H9 (cell line): ENCODE results near the gene ATP6AP1. TPM values are rescaled to one million over a fixed set of nuclear protein-coding genes. Genes with fewer than 3 reads are reported as not detected.

Source experiments
- DNase-seq: peaks from one replicate; pipeline ENCODE4 v3.0.0-alpha.2; 2017
- H2AFZ ChIP-seq: one replicate; pipeline ENCODE4 v1.6.1; 2013; ENCODE audit warnings: mild to moderate bottlenecking, low read length, control low read depth, moderate library complexity
- H2AK5ac ChIP-seq: 2 replicates; pipeline ENCODE4 v1.6.1; 2013; ENCODE audit warnings: low read length, control low read depth, mixed read lengths; ENCODE audit not compliant: insufficient read length
- H2BK120ac ChIP-seq: one replicate; pipeline ENCODE4 v1.6.1; 2013; ENCODE audit warnings: low read depth, mild to moderate bottlenecking, low read length, control low read depth, inconsistent platforms; ENCODE audit not compliant: poor library complexity, severe bottlenecking
- H2BK12ac ChIP-seq: 2 replicates; pipeline ENCODE4 v1.6.1; 2013; ENCODE audit warnings: low read length, control low read depth, mixed read lengths, low read depth; ENCODE audit not compliant: insufficient read length
- H2BK15ac ChIP-seq: 2 replicates; pipeline ENCODE4 v1.6.1; 2013; ENCODE audit warnings: low read depth, low read length, control low read depth
- H2BK20ac ChIP-seq: one replicate; pipeline ENCODE4 v1.6.1; 2013; ENCODE audit warnings: low read depth, mild to moderate bottlenecking, low read length, control low read depth, inconsistent platforms; ENCODE audit not compliant: poor library complexity, severe bottlenecking
- H2BK5ac ChIP-seq: 2 replicates; pipeline ENCODE4 v1.6.1; 2013; ENCODE audit warnings: low read length, control low read depth, mixed read lengths; ENCODE audit not compliant: insufficient read length
- H3K14ac ChIP-seq: 2 replicates; pipeline ENCODE4 v1.6.1; 2013; ENCODE audit warnings: low read length, control low read depth; ENCODE audit not compliant: insufficient read depth
- H3K18ac ChIP-seq: 2 replicates; pipeline ENCODE4 v1.6.1; 2013; ENCODE audit warnings: low read depth, mild to moderate bottlenecking, mixed read lengths, low read length, control low read depth; ENCODE audit not compliant: insufficient read length
- H3K23ac ChIP-seq: 2 replicates; pipeline ENCODE4 v1.6.1; 2013; ENCODE audit warnings: low read length, control low read depth, mixed read lengths, low read depth; ENCODE audit not compliant: insufficient read length
- H3K23me2 ChIP-seq: 2 replicates; pipeline ENCODE4 v1.6.1; 2013; ENCODE audit warnings: low read depth, mild to moderate bottlenecking, mixed read lengths, low read length, control low read depth; ENCODE audit not compliant: insufficient read length, poor library complexity, severe bottlenecking
- H3K27ac ChIP-seq: 2 replicates; pipeline ENCODE4 v1.5.1; 2013; ENCODE audit warnings: low read length, control low read depth, mixed read lengths, low read depth; ENCODE audit not compliant: insufficient read length
- H3K27me3 ChIP-seq: 2 replicates; pipeline ENCODE4 v1.6.1; 2013; ENCODE audit warnings: low read length, control low read depth, inconsistent platforms; ENCODE audit not compliant: insufficient read depth
- H3K4ac ChIP-seq: 2 replicates; pipeline ENCODE4 v1.6.1; 2013; ENCODE audit warnings: low read depth, mild to moderate bottlenecking, control low read depth, inconsistent platforms, low read length, moderate library complexity
- H3K4me1 ChIP-seq: 2 replicates; pipeline ENCODE4 v1.6.1; 2013; ENCODE audit warnings: low read length, control low read depth, inconsistent platforms; ENCODE audit not compliant: insufficient read depth
- H3K4me2 ChIP-seq: 2 replicates; pipeline ENCODE4 v1.6.1; 2013; ENCODE audit warnings: low read length, control low read depth, mixed read lengths; ENCODE audit not compliant: insufficient read length, insufficient read depth
- H3K56ac ChIP-seq: 2 replicates; pipeline ENCODE4 v1.6.1; 2013; ENCODE audit warnings: low read depth, mild to moderate bottlenecking, mixed read lengths, low read length, control low read depth; ENCODE audit not compliant: insufficient read length
- H3K79me1 ChIP-seq: 2 replicates; pipeline ENCODE4 v1.6.1; 2013; ENCODE audit warnings: low read depth, mild to moderate bottlenecking, moderate library complexity, low read length, control low read depth, inconsistent platforms; ENCODE audit not compliant: insufficient read depth, poor library complexity, severe bottlenecking
- H3K79me2 ChIP-seq: 2 replicates; pipeline ENCODE4 v1.6.1; 2013; ENCODE audit warnings: low read length, control low read depth, inconsistent platforms; ENCODE audit not compliant: insufficient read depth
- H3K9ac ChIP-seq: 2 replicates; pipeline ENCODE4 v1.6.1; 2013; ENCODE audit warnings: low read length, control low read depth, mixed read lengths; ENCODE audit not compliant: insufficient read length; ENCODE audit errors: extremely low read depth
- H3K9me3 ChIP-seq: one replicate; pipeline ENCODE4 v1.6.1; 2013; ENCODE audit warnings: low read depth, low read length, inconsistent platforms; ENCODE audit not compliant: control insufficient read depth
- H3T11ph ChIP-seq: one replicate; pipeline ENCODE4 v1.6.1; 2013; ENCODE audit warnings: mild to moderate bottlenecking, low read length, control low read depth, inconsistent platforms
- H4K20me1 ChIP-seq: one replicate; pipeline ENCODE4 v1.6.1; 2013; ENCODE audit not compliant: control insufficient read depth, insufficient read length, insufficient read depth
- H4K5ac ChIP-seq: 2 replicates; pipeline ENCODE4 v1.6.1; 2013; ENCODE audit warnings: low read depth, mild to moderate bottlenecking, mixed read lengths, low read length, control low read depth; ENCODE audit not compliant: insufficient read length
- H4K8ac ChIP-seq: replicated peaks from 2 replicates; pipeline ENCODE4 v1.6.1; 2013; ENCODE audit warnings: low read length, control low read depth, mixed read lengths, low read depth; ENCODE audit not compliant: insufficient read length
- H4K91ac ChIP-seq: 2 replicates; pipeline ENCODE4 v1.6.1; 2013; ENCODE audit warnings: low read depth, mild to moderate bottlenecking, moderate library complexity, mixed read lengths, low read length, control low read depth; ENCODE audit not compliant: insufficient read length
- H3K27ac Mint-ChIP-seq, 3 experiments: 2 replicates in 2 of 3; 3 replicates in 1 of 3; pipeline ENCODE4 v1.8.0; 2020 to 2021; ENCODE audit warnings: mixed read lengths in 3 of 3, mild to moderate bottlenecking in 1 of 3, moderate library complexity in 1 of 3
- H3K27me3 Mint-ChIP-seq: 2 replicates; pipeline ENCODE4 v1.8.0; 2021; ENCODE audit warnings: low read depth, mild to moderate bottlenecking, moderate library complexity, mixed read lengths
- H3K36me3 Mint-ChIP-seq, 3 experiments: 2 replicates in 2 of 3; 3 replicates in 1 of 3; pipeline ENCODE4 v1.8.0; 2020 to 2021; ENCODE audit warnings: low read depth in 3 of 3, mixed read lengths in 3 of 3; ENCODE audit not compliant: insufficient read depth in 1 of 3
- H3K4me1 Mint-ChIP-seq, 2 experiments: 2 replicates each; pipeline ENCODE4 v1.8.0; 2020; ENCODE audit warnings: mixed read lengths in 2 of 2
- H3K4me3 Mint-ChIP-seq, 2 experiments: 2 replicates in 1 of 2; 3 replicates in 1 of 2; pipeline ENCODE4 v1.8.0; 2020 to 2021; ENCODE audit warnings: mild to moderate bottlenecking in 2 of 2, mixed read lengths in 2 of 2, moderate library complexity in 1 of 2
- H3K9me3 Mint-ChIP-seq, 2 experiments: 2 replicates in 1 of 2; 3 replicates in 1 of 2; pipeline ENCODE4 v1.8.0; 2020; ENCODE audit warnings: mild to moderate bottlenecking in 2 of 2, mixed read lengths in 2 of 2, moderate library complexity in 1 of 2
- WGBS: extraction: QIAGEN DNeasy Blood & Tissue Kit; methylation state at CpG from one replicate; pipeline ENCODE4 v1.1.7; 2013; ENCODE audit warnings: missing lambda C conversion rate, low lambda C conversion rate, mixed read lengths; ENCODE audit not compliant: insufficient read length; ENCODE audit errors: extremely low coverage; 5-methylcytosine and 5-hydroxymethylcytosine counted together
- total RNA-seq: library from RNA; stranded (reverse); gene quantifications from 2 replicates; pipeline ENCODE4 v1.2.1, GENCODE V29; 2021
- TF ChIP-seq, protein P1 (sequence below): fragments of 200-600 bp; sonication (generic); conservative IDR thresholded peaks from 3 replicates; pipeline ENCODE4 v1.8.0; 2021; ENCODE audit warnings: antibody characterized with exemption, mild to moderate bottlenecking

The ATP6AP1 gene
- total RNA-seq, 1 experiment from 2014 or later: 45.6 TPM

DNA sequence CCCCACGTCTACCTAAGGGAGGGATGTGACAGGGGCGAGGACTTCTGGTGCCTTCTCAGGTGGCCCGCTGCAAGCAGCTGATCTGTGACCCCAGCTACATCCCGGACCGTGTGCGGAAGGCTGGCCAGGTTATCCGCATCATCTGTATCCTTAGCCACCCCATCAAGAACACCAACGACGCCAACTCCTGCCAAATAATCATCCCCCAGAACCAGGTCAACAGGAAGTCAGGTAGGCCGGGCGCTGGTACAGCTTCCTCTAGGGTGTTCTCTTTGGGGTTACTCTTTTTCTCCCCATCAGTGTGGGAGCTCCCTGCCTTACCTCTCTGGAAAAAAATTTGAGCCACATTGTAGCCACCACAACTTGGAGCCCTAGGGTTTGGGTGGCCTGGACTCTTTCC lies 13.1 kb downstream of the ATP6AP1 start:
- Histone ChIP-seq H2AK5ac (no peak overlapping the region), H3K79me2 (peaks cover 2% of the 10 kb centered on the region; the same call in 1 of the 2 replicates), H4K8ac (no peak overlapping the region), H2BK12ac (no peak overlapping the region), H3K79me1 (no peaks in the 10 kb centered on the region), H3K18ac (no peak overlapping the region), H2BK120ac (no peak overlapping the region), H3K27me3 (no peaks in the 10 kb centered on the region), H3K4me2 (no peak overlapping the region), H3K9me3 (peaks cover 28% of the 10 kb centered on the region), H3K4me1 (no peaks in the 10 kb centered on the region), H3K23me2 (peaks cover 10% of the 10 kb centered on the region), H3K9ac (no peak overlapping the region), H4K5ac (no peak overlapping the region), H4K20me1 (no peaks in the 10 kb centered on the region), H2AFZ (no peak overlapping the region), H3K14ac (no peak overlapping the region), H2BK5ac (no peak overlapping the region), H3K56ac (no peak overlapping the region), H3K27ac (no peak overlapping the region), H3K4ac (no peak overlapping the region), H3K23ac (no peak overlapping the region), H3T11ph (no peak overlapping the region), H2BK15ac (no peak overlapping the region), H4K91ac (no peak overlapping the region), H2BK20ac (no peak overlapping the region)
- peaks cover 56 to 75% of the 10 kb centered on the region in 2 experiments for H3K9me3 Mint-ChIP-seq
- H3K27me3 Mint-ChIP-seq: no peaks in the 10 kb centered on the region; the same call in 1 of the 2 replicates
- H3K36me3 Mint-ChIP-seq: peaks cover 21 to 60% (median 57%) of the 10 kb centered on the region in 3 experiments; a peak in 6 of 7 replicates
- no peak overlapping the region for H3K27ac Mint-ChIP-seq
- TF ChIP-seq, protein P1, sequence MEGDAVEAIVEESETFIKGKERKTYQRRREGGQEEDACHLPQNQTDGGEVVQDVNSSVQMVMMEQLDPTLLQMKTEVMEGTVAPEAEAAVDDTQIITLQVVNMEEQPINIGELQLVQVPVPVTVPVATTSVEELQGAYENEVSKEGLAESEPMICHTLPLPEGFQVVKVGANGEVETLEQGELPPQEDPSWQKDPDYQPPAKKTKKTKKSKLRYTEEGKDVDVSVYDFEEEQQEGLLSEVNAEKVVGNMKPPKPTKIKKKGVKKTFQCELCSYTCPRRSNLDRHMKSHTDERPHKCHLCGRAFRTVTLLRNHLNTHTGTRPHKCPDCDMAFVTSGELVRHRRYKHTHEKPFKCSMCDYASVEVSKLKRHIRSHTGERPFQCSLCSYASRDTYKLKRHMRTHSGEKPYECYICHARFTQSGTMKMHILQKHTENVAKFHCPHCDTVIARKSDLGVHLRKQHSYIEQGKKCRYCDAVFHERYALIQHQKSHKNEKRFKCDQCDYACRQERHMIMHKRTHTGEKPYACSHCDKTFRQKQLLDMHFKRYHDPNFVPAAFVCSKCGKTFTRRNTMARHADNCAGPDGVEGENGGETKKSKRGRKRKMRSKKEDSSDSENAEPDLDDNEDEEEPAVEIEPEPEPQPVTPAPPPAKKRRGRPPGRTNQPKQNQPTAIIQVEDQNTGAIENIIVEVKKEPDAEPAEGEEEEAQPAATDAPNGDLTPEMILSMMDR: no peak
- peaks cover 8 to 10% of the 10 kb centered on the region in 2 experiments for H3K4me1 Mint-ChIP-seq
- no peak for DNase-seq
- no CpG with 5 or more reads among the region's 11 CpGs for WGBS
- no peak overlapping the region for H3K4me3 Mint-ChIP-seq
